ENCODE results near the gene PDE6A.

- TF ChIP-seq CTCF (CRISPR knock-in tag; IDR thresholded peaks at IDR 0.05) (no peak), KDM2A (CRISPR knock-in tag; IDR thresholded peaks at IDR 0.05; ENCODE audit: borderline replicate concordance, low read depth) (no peak), TAF1 (CRISPR knock-in tag; IDR thresholded peaks at IDR 0.05) (no peak), ZNF83 (CRISPR knock-in tag; IDR thresholded peaks at IDR 0.05; ENCODE audit: borderline replicate concordance) (no peak), CEBPB (IDR thresholded peaks at IDR 0.05; ENCODE audit: borderline replicate concordance, low read depth, low read length) (no peak), TOE1 (CRISPR knock-in tag; IDR thresholded peaks at IDR 0.05) (no peak), ZKSCAN1 (IDR thresholded peaks at IDR 0.05; ENCODE audit: low read length) (no peak)
These were observed 16.6 kb upstream of the PDE6A start for GRCh38 chr5:149961186-149961685.
